Muscle of leg (tissue), 11 donors: ENCODE data around the gene SP3. TPM values are rescaled to one million over a fixed set of nuclear protein-coding genes. Genes with fewer than 3 reads are reported as not detected.

ENCODE experiments used
- DNase-seq: peaks from one replicate; pipeline ENCODE4 v3.0.0; 2013
- H3K27ac ChIP-seq: one replicate; pipeline ENCODE4 v1.5.1; 2013; ENCODE audit warnings: mild to moderate bottlenecking, low read length, control low read depth
- H3K27me3 ChIP-seq: one replicate; pipeline ENCODE4 v1.6.1; 2013; ENCODE audit warnings: low read length; ENCODE audit not compliant: control insufficient read depth, insufficient read depth
- H3K36me3 ChIP-seq: one replicate; pipeline ENCODE4 v1.6.1; 2013; ENCODE audit warnings: low read length; ENCODE audit not compliant: control insufficient read depth, insufficient read depth
- H3K4me1 ChIP-seq: one replicate; pipeline ENCODE4 v1.6.1; 2013; ENCODE audit warnings: low read length; ENCODE audit not compliant: control insufficient read depth, insufficient read depth
- H3K4me3 ChIP-seq: one replicate; pipeline ENCODE4 v1.5.1; 2013; ENCODE audit warnings: low read length, control low read depth
- H3K9me3 ChIP-seq: replicated peaks from 2 replicates; pipeline ENCODE4 v1.6.1; 2013; ENCODE audit warnings: low read depth, low read length; ENCODE audit not compliant: control insufficient read depth
- WGBS: methylation state at CpG from one replicate; pipeline ENCODE4 v1.1.5; 2013; ENCODE audit warnings: missing lambda C conversion rate; ENCODE audit not compliant: insufficient coverage; 5-methylcytosine and 5-hydroxymethylcytosine counted together
- polyA plus RNA-seq, 8 donors: library from polyadenylated mRNA; unstranded; fragments of 120-200 nt; gene quantifications; one replicate each; pipeline versions ENCODE4 v1.2.1 to v1.2.3, GENCODE V29; 2013; ENCODE audit warnings: inconsistent platforms in 1 of 8, low replicate concordance in 1 of 8; ENCODE audit not compliant: insufficient read length in 8 of 8, insufficient read depth in 1 of 8
- total RNA-seq: library from RNA; stranded (reverse); fragments of 120-200 nt; gene quantifications from one replicate; pipeline ENCODE4 v1.2.4, GENCODE V29; 2013

The SP3 gene
- total and polyA plus RNA-seq, 9 donors = 52.1 to 109 (median 73.6) TPM

DNA sequence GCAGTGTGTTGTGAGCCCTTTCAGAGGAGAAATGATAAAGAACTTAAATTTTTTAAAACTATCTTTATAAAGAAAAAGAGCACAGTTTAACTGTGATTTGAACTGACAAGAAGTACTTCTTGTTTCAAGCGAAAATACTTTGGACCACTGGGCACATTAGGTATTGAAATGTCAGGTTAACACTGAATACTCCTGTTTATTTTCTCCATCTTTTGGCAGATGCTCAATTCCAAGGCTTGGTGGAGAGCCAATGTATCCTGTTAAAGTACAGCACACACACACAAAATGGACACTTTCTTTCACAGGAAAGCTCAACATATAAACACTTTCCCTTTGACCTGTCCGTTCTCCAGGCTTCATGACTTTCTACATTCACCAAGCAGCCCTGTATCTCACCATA, 32.6 kb upstream of the SP3 start:
- peak overlapping the region; percentile 15 for H3K27ac ChIP-seq
- H3K4me3 ChIP-seq = no peak overlapping the region
- 60% methylated on average over 1 of the region's 2 CpGs for WGBS
- H3K9me3 ChIP-seq = no peaks in the 10 kb centered on the region
- no peaks in the 10 kb centered on the region for H3K36me3 ChIP-seq
- H3K27me3 ChIP-seq = no peaks in the 10 kb centered on the region
- DNase-seq = peak; percentile 61
- peaks cover 25% of the 10 kb centered on the region for H3K4me1 ChIP-seq

- Histone ChIP-seq H3K27ac (peak overlapping the region; percentile 29), H3K4me1 (peaks cover 30% of the 10 kb centered on the region), H3K9me3 (no peaks in the 10 kb centered on the region), H3K36me3 (no peaks in the 10 kb centered on the region), H3K4me3 (no peak overlapping the region), H3K27me3 (no peaks in the 10 kb centered on the region)
- DNase-seq = peak; percentile 90
- 27% methylated on average over 4 of the region's 7 CpGs for whole genome bisulfite sequencing
These were observed 32.1 kb upstream of the SP3 start for GRCh38 chr2:173997269-173997668.

GRCh38 chr2:173996766-173997165, 31.6 kb upstream of the SP3 start:
- DNase-seq = peak; percentile 49
- H3K4me1 ChIP-seq = peaks cover 35% of the 10 kb centered on the region

GRCh38 chr2:173993459-173993858, 28.3 kb upstream of the SP3 start:
- DNase-seq = no peak
- no CpG with 5 or more reads among the region's 1 CpG for WGBS

More at GRCh38 chr2:173996766-173997165, 31.6 kb upstream of the SP3 start:
- Histone ChIP-seq H3K4me3 (no peak overlapping the region), H3K27me3 (no peaks in the 10 kb centered on the region), H3K36me3 (no peaks in the 10 kb centered on the region), H3K9me3 (no peaks in the 10 kb centered on the region), H3K27ac (peak overlapping the region; percentile 29)
- WGBS = 44% methylated on average over 2 of the region's 2 CpGs

DNA sequence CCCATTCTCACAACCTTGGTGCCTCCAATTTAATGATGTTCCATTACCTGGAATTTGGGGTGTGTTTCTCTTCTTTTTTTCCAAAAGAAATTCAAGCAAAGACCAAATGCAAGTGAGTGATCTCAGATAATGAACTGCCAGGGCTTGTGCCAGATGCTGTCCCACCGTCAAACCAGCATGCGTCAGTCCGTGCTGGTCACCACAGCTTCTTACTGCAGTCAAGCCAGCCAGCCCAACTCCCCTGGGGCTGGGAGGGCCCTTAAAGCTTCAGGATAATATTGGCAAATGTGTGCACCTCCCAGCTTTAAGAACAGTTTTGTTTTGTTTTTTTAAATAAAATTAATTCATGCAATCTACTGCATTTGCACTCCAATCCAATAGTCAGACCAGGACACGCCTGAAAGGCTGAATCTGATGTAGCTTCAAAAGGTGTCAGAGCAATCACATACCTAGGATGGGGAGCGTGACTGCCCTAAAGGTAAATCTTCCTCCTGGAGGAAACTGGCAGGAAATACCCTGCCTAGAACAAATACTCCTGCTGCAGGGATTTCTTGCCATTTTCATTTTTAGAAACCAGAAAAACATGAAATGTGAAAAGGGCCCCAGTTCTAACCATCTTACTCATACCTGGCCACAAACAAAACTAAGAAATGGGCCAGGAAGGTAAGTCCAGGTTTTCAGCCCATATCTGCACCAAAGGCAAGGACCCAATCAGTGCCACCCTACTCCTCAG, 26.8 kb upstream of the SP3 start:
- Histone ChIP-seq H3K27me3 (no peaks in the 10 kb centered on the region), H3K36me3 (no peaks in the 10 kb centered on the region), H3K9me3 (no peaks in the 10 kb centered on the region), H3K27ac (peak overlapping the region; percentile 92), H3K4me3 (no peak overlapping the region), H3K4me1 (peaks cover 37% of the 10 kb centered on the region)
- peak; percentile 90 for DNase-seq
- 60% methylated on average over 5 of the region's 5 CpGs for WGBS

More at GRCh38 chr2:173993459-173993858, 28.3 kb upstream of the SP3 start:
- H3K27ac ChIP-seq = no peak overlapping the region
- H3K9me3 ChIP-seq = no peaks in the 10 kb centered on the region
- no peaks in the 10 kb centered on the region for H3K27me3 ChIP-seq
- peaks cover 51% of the 10 kb centered on the region for H3K4me1 ChIP-seq
- no peaks in the 10 kb centered on the region for H3K36me3 ChIP-seq
- H3K4me3 ChIP-seq = no peak overlapping the region

DNA sequence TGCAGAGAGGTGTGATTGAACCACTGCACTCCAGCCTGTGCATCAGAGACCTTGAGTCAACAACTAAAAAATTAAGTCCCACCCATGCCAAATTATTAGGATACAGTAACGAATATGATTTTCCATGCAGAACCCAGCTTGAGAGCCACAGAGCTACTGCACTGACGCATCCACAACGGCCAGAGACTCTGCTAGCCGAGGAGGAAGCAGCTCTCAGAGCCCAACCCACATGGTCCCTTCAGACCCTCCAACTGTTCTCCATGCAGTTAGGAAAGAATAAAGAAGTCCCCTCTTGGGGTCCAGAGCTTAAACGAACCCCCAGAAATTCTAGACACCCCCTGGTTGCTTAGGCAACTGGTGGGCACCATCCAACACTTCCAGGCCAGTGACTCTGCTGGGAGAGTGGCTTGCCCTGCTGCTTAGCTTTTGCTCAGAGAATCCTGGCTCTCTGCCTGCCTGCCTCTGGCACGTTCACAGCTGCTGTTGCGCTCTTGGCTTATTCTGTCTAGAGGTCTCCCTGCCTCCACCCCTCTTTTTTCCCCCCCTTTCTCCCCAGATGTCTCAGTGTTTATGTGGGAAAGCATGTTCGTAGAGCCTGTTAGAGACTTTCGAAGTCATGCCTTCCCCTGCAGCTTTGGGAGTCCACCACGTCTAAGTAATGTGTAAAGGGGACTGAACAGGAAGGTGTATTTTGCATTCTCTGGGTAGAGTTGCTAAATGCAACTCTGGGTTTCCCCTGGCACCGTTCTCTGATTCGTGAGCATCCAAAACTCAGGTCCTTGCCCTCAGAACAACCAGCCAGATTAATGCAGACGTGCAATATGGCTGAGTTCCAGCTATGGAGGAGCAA, 26.0 kb upstream of the SP3 start:
- peak overlapping the region; percentile 92 for H3K27ac ChIP-seq
- no peaks in the 10 kb centered on the region for H3K36me3 ChIP-seq
- no peaks in the 10 kb centered on the region for H3K27me3 ChIP-seq
- no peaks in the 10 kb centered on the region for H3K9me3 ChIP-seq
- peaks cover 39% of the 10 kb centered on the region for H3K4me1 ChIP-seq
- 20% methylated on average over 4 of the region's 13 CpGs for whole genome bisulfite sequencing
- H3K4me3 ChIP-seq = no peak overlapping the region
- peak; percentile 97 for DNase-seq

DNA sequence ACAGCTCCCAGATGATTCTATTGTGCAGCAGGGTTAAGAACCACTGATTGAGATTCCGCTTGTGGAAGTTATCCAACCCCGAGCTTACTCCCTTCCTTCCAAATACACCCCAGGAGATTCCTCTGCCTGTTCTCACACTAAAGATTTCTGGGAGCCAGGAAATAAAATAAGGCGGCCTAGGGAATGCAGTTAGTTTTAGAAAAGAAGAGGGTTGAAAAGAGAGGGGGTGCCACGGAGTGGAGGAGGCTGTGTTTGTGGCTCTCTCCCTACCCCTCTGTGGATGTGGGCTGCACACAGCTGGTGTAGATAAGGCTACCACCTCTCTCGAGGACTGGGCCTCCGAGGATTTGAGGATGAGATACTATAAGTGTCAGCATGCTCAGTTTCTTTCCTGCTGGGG, 25.1 kb upstream of the SP3 start:
- no peaks in the 10 kb centered on the region for H3K27me3 ChIP-seq
- no peaks in the 10 kb centered on the region for H3K36me3 ChIP-seq
- no peak overlapping the region for H3K4me3 ChIP-seq
- DNase-seq = peak; percentile 94
- no peaks in the 10 kb centered on the region for H3K9me3 ChIP-seq
- peak overlapping the region; percentile 92 for H3K27ac ChIP-seq
- no CpG with 5 or more reads among the region's 6 CpGs for WGBS
- peaks cover 41% of the 10 kb centered on the region for H3K4me1 ChIP-seq

DNA sequence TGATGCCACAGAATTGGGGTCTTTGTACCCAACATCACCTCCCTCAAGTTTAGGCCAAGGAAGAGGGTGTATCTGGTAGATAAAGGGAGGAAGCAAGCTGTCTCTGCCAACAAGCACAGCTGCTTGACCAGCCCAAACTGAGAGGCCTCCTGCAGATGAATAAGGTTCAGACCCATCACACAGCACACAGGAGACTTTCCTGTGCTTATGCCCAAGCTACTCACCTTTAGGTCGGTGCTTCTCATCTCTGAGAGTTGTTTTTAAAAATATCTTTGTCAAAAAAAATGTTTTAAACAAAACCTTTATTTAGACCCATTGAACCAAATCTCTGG, 24.7 kb upstream of the SP3 start:
- Histone ChIP-seq H3K9me3 (no peaks in the 10 kb centered on the region), H3K27me3 (no peaks in the 10 kb centered on the region), H3K36me3 (no peaks in the 10 kb centered on the region), H3K4me1 (peaks cover 44% of the 10 kb centered on the region), H3K4me3 (no peak overlapping the region), H3K27ac (peak overlapping the region; percentile 92)
- WGBS = no CpG with 5 or more reads among the region's 1 CpG
- no peak for DNase-seq

GRCh38 chr2:173989160-173989883, 24.1 kb upstream of the SP3 start:
- Histone ChIP-seq H3K27ac (peak overlapping the region; percentile 92), H3K4me3 (no peak overlapping the region), H3K9me3 (no peaks in the 10 kb centered on the region), H3K4me1 (peaks cover 44% of the 10 kb centered on the region), H3K36me3 (no peaks in the 10 kb centered on the region), H3K27me3 (no peaks in the 10 kb centered on the region)
- 50% methylated on average over 2 of the region's 7 CpGs for WGBS
- DNase-seq = peak; percentile 86

- Histone ChIP-seq H3K27me3 (no peaks in the 10 kb centered on the region), H3K27ac (peak overlapping the region; percentile 86), H3K4me1 (peaks cover 49% of the 10 kb centered on the region), H3K36me3 (no peaks in the 10 kb centered on the region), H3K9me3 (no peaks in the 10 kb centered on the region), H3K4me3 (no peak overlapping the region)
- peak; percentile 91 for DNase-seq
- WGBS = no CpG with 5 or more reads among the region's 2 CpGs
These were observed 21.6 kb upstream of the SP3 start for GRCh38 chr2:173986805-173987204.
